SK-N-SH treated with all-trans-retinoic acid at 6 μM for 48 hours (cell line): ENCODE measurements around the gene HDAC4.

ENCODE experiments used
- OSR1 ChIP-seq: fragments of 250-450 bp; sonication (Bioruptor Pico); IDR thresholded peaks from 2 replicates; pipeline ENCODE4 v1.8.0; 2022; ENCODE audit warnings: moderate library complexity, mild to moderate bottlenecking, inconsistent platforms
- TOX ChIP-seq: fragments of 250-450 bp; sonication (Bioruptor Pico); IDR thresholded peaks from 2 replicates; pipeline ENCODE4 v1.8.0; 2021; ENCODE audit warnings: mild to moderate bottlenecking, moderate library complexity, borderline replicate concordance
- ZC3H10 ChIP-seq: fragments of 250-450 bp; sonication (Bioruptor Pico); IDR thresholded peaks from 2 replicates; pipeline ENCODE4 v1.5.1; 2021; ENCODE audit warnings: mild to moderate bottlenecking, moderate library complexity
- ZFP3 ChIP-seq: fragments of 250-450 bp; sonication (Bioruptor Pico); IDR thresholded peaks from 2 replicates; pipeline ENCODE4 v1.5.0; 2020; ENCODE audit warnings: mild to moderate bottlenecking, moderate library complexity
- ZNF70 ChIP-seq: fragments of 450-650 bp; formaldehyde crosslinking; IDR thresholded peaks from 2 replicates; pipeline ENCODE4 v1.5.0; 2020; ENCODE audit warnings: mild to moderate bottlenecking, moderate library complexity

- TF ChIP-seq OSR1 (CRISPR knock-in tag) (no peak), TOX (no peak), ZNF70 (no peak), ZFP3 (CRISPR knock-in tag) (no peak), ZC3H10 (no peak)
Observed at GRCh38 chr2:239286901-239287300, 113.9 kb downstream of the HDAC4 start.
